ENCODE measurements around the gene MICAL3.
A peak's percentile ranks its signal among the peaks of the same experiment; 100 is the strongest.
"Not testable (repeated sequence)": the region's sequence is repeated elsewhere in the genome, so short reads cannot be mapped to it uniquely, and the experiment has no call there.

MICAL3 gene

GRCh38 chr22:18024276-18024939, at the start of gene MICAL3:
Gene MICAL3 (minus strand): TSS chr22:18024561. CDS start chr22:17906812, 117,749 bp downstream.
- DNase-seq = peak; percentile 35 to 57

GRCh38 chr22:18073927-18074326, 49.6 kb upstream of the MICAL3 start:
- not testable (repeated sequence) for DNase-seq

GRCh38 chr22:18073467-18073866, 49.1 kb upstream of the MICAL3 start:
- DNase-seq = no peak

GRCh38 chr22:18071968-18072310, 47.6 kb upstream of the MICAL3 start:
- no peak for DNase-seq

- not testable (repeated sequence) for DNase-seq
These were observed 47.1 kb upstream of the MICAL3 start for GRCh38 chr22:18071307-18071967.

GRCh38 chr22:18070556-18071306, 46.4 kb upstream of the MICAL3 start:
- DNase-seq = no peak

- no peak for DNase-seq
These were observed 45.7 kb upstream of the MICAL3 start for GRCh38 chr22:18070041-18070440.

GRCh38 chr22:18069041-18069440, 44.7 kb upstream of the MICAL3 start:
- DNase-seq = no peak

- no peak for DNase-seq
These were observed 44.1 kb upstream of the MICAL3 start for GRCh38 chr22:18068381-18068988.

- no peak for DNase-seq
These were observed 43.4 kb upstream of the MICAL3 start for GRCh38 chr22:18067548-18068341.

- no peak for DNase-seq
These were observed 42.8 kb upstream of the MICAL3 start for GRCh38 chr22:18067121-18067520.

- DNase-seq = no peak
These were observed 42.0 kb upstream of the MICAL3 start for GRCh38 chr22:18066181-18066859.

- no peak for DNase-seq
These were observed 40.9 kb upstream of the MICAL3 start for GRCh38 chr22:18065256-18065655.

GRCh38 chr22:18064636-18065035, 40.3 kb upstream of the MICAL3 start:
- DNase-seq = no peak

GRCh38 chr22:18063715-18064114, 39.4 kb upstream of the MICAL3 start:
- DNase-seq = not testable (repeated sequence)

GRCh38 chr22:18063306-18063705, 38.9 kb upstream of the MICAL3 start:
- no peak for DNase-seq

GRCh38 chr22:18062421-18062820, 38.1 kb upstream of the MICAL3 start:
- DNase-seq = no peak

- peak; percentile 48 to 88 for DNase-seq
These were observed 36.6 kb upstream of the MICAL3 start for GRCh38 chr22:18060646-18061620.

- no peak for DNase-seq
These were observed 35.6 kb upstream of the MICAL3 start for GRCh38 chr22:18059991-18060390.

GRCh38 chr22:18059473-18059872, 35.1 kb upstream of the MICAL3 start:
- DNase-seq = no peak

GRCh38 chr22:18059094-18059417, 34.7 kb upstream of the MICAL3 start:
- no peak for DNase-seq
